NCI-H1092 (cell line): ENCODE measurements around the gene GMDS.
A peak's percentile ranks its signal among the peaks of the same experiment; 100 is the strongest.
"Not testable (repeated sequence)": the region's sequence is repeated elsewhere in the genome, so short reads cannot be mapped to it uniquely, and the experiment has no call there.

Experiments used
- DNase-seq: peaks from one replicate; lab custom pipeline; 2025; lab: John Stamatoyannopoulos, UW

The GMDS gene

DNA sequence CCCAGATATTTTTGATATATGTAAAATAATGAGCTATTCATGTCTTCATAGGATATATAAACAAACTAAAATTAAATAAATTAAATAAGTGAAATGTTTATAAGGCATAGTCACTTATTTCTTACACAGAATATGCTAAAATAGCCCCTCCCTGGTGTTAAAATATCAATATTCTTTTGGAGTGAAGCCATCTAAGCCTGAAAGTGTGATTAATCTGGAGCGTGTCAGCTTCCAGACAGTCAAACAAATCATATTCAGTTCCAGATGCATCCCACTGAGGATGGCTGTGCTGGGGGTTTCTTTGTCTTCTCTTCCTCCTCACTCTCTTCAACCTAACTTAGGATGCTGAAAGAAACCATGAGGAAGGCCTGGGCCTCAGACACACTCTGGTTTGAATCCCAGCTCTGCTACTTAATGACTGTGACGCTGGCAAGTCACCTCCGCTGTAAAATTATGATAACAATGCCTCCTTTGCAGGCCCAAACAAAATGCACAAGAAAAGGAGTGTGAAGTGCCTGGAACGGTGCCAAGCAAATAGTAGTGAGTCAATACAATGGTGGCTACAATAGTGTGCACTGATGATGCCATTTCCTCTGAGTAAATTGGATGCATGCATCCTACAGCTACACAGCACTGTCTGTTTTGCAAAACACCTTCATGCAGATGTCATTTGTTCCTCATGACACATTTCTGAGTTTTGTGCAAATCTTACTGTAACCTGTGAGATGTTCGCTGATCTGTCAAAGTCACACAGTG, 474.3 kb downstream of the GMDS start:
- DNase-seq = peak; percentile 4

DNA sequence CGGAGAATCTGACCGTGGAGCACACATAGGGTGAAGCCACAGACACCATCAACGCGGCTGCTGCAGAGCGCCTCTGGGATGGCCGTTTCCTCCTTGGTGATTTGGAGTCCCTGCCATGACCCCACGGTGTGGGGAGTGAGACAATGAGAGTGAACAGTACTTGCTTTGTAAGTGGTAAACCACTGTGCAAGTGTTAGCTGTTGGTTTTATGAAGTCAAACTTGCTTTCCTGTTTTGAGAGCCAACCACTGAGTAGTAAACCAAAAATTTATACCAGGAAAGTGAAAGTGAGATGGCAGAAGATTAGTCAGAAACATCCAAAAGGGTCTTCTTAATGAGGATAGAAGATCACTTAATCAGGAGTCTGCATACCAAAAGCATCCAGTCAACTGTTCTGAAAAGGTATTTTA, 475.0 kb downstream of the GMDS start:
- DNase-seq = no peak

DNA sequence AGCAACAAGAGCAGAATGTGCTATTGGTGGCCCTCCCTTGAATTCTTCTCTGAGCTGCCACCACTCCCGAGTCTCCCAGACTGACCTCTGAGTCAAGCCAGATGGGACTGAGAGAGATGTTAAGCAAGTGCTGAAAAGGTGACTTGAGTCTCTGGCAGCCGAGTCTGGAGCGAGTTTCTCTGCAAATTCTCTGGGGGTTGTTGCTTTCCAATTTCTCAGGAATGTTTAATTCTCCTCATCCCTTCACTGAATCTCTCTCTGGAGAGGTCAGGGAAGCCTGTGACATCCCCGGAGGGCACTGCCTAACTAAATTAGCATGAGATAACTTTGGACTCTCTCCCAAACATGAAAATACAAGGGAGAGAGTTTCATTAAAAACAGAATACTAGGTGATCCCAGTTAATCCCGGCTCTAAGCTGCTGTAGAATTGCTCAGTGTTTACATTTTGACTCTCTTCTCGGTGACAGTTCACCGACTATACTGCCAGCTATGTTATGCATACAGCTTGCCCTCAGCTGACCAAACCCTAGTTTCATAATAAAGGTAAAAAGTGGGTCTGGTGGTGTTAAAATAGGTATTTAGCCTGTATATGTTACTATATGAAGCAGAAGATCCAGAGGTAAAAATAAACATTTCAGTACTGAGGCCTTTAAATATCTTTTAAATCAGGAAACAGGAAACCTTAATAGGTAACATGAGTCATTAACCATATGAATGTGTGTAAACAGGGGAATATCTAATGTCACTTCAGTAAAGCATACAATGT, 477.7 kb downstream of the GMDS start:
- no peak for DNase-seq

DNA sequence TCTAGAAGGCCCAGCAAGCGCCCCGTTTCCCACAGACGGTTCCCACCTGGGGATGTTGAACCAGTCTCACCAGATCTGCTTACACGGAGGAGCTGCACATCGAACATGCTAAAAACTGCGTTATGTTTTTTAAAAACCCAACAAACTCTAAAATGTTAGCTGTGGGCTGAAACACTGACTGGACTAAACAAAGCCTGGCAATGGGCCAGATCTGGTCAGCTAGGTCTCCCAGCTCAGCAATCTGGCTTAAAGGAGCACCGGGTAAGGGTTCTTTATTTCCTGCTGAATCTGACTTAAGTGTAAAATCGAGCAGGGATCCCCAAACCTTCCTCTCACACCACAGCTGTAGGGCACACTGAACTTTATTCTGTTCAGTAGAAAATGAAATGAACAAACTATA, 478.8 kb downstream of the GMDS start:
- no peak for DNase-seq

DNA sequence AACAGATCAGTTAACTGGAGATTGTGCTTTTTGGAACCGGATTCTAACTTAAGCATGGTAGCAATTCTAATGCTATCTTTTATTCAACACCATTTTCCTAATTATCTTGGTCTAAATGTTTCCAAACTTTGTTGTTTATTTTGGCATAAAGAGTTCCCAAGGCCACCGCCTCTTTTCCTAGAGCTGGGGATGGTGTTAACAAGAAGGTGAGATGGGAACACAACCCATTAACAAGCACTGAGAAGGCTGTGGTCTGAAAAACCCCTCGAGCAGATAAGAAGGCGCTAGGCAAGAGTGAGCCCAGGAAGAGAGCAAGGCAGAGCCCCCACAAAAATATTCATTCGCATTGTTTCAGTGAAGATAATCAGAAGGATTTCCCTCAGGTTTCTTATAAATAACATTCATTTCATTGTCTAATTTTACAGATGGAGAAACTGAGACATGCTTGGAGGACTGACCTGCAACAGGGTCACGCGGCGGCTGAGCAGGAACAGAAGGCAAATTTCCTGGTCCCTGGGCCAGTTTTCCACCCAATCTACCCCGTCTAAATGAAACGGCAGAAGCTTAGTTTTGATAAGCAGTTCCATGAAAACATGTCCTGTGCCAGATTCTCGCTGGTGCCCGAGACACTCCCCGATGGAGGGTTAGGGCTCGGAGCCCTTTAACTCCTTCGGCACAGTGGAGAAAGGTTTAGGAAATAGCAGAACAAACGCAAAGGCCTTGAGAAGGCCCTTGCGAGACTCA, 480.1 kb downstream of the GMDS start:
- DNase-seq = no peak

DNA sequence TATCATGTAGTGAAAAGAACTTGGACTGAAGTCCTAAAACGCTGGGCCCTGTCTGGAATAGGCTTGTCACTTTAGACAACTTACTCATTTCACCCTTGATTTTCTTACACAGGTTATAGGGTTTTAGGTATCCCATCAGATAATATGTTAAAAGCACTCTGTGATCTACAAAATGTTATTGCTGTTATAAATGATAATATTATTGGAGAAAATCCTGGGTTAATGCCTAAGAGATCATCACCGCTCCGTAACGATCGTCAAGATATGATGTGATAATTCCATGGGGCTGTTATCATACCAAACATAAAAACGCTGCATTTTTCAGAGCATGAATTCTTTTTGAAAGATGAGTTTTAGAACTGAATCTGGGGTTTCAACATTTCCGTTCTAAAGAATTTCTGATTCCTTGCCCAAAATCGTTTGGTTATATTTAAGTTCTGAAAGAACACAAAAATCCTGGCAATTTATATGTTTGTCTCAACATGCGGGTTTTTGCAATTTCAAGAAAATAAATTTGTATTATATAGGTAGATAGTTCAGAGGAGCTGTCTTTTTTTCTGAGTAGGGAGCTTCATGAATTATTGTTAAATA, 480.9 kb downstream of the GMDS start:
- DNase-seq = no peak

DNA sequence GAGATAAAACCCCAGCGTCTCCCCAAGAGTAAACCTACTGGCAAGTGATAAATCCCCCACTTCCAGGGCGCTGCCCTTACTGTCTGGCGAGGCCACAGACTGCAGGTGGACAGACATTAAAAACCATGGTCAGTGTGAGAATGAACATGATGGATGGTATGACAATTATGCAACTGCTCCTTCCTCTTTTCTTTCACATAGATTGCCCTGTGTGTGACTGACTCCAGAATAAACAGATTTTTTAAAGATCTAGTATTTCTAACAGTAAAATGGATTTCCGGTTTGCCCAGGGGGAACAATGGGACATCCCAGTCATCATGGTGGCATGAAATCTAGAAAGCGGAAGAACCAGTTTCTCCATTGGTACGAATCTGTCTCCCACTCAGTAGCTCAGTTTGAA, 482.0 kb downstream of the GMDS start:
- no peak for DNase-seq

DNA sequence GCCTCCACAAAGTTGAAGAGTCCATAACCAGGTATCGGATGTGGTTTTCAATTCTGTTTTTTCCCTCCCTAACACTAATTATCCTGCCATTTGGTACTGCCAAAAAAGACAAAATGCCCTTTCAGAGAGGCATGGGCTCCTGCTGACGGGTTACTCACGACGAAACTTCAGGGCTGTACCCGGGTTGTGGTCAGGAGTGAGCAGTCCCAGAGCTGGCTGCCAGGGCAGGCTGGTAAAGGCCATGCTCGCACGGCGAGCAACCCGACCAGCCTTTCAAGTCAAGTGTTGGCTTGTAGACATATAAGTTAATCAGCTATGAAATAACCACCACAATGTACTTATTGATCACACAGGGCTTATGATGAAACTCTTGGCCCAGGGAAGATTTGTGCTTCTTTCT, 483.2 kb downstream of the GMDS start:
- no peak for DNase-seq

DNA sequence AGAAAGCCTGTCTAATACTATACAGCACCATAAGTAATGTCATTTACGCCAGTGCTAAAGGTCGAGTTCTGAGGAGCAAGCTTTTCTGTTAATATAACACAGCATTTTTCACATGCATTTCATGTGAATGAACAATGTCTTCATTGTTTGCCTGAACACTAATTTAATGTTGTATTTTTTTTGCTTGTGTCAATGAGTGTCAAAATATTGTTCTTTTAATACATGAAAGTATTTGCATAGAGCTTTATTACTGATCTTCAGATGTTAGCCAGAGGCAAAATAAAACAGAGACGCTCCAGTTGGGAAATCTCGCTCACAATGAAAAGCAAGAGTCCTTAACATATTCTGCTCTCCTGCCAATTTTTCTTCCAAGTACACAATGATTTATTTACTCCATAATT, 483.9 kb downstream of the GMDS start:
- peak; percentile 4 for DNase-seq

DNA sequence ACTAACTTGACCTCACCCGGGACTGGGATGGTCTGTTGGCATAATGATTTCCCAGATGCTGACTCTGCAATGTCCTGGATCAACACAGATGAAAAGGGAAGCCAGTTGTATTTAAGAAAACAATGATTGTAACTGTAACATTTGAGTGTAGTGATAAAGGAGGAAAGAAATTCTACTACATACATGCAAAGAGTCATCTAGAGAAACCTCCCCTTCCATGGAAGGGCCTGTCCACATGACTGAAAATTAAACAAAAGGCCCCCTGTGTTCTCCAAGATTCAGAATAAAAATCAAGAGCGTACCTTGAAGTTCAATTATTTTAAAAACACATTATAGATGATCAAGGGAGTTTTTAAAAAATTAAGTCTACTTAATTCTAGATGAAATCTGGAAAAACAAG, 484.5 kb downstream of the GMDS start:
- DNase-seq = no peak

DNA sequence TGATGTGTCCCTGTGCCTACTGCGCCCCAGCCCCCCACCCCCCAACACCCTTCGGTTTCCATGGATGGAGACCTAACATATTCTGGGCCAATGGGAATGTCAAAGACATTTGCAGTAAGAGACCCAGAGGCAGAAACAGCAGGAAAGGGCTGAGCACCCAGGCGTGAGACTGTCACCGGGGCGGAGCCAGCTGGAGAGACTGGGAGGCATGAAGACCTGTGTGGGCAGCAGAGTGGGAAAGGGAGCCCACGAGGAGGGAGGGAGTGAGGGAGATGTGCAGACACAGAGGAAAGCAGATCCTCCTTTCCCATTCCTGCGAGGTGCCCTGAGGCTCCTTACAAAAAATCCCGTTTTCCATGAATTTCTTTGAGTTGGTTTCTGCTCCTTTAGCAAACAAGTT, 485.5 kb downstream of the GMDS start:
- no peak for DNase-seq

DNA sequence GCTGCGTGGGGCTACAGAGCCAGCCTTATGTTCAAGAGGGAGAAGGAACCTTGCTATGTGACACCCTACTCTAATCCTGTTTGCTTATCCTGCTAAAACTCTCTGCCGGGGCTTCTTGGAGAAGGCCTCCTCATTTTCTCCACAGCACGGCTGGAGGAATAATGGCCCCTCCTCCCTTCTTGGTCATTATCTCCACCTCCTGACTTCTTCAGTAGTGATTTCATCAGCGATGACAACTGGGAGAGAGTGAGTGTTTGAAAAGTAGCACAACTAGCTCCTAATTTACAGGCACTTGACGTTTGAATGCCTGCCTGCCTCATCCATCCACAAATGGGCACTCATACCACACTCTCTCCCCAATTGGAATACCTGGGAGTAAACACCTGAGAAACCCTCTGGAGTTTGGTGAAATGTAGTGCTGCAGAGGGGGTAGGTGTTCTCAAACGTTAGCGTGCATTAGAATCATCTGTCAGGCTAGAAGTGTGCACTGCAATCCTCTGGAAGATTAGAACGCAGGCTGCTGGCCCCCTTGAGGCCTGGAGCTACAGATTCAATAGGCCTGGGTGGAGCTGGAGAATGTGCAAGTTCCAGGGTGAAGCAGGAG, 487.2 kb downstream of the GMDS start:
- no peak for DNase-seq

DNA sequence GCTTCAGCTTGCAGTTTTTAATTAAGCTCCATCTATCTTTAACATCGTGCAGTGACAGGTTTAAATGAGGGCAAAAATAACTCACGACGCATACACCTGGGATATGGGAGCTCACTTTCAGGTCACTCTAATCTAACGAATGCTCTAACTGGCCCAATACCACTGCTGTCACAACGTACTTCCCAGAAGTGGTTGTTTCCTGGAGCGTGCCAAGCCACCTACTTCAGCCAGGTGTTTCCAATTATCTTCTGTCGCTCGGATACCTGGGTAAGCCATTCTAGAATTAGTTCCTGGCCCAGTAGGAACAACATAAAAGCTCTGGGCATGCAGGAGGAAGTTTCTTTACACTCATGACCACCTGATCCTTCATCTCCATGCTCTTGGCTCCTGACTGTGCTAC, 488.3 kb downstream of the GMDS start:
- DNase-seq = no peak

DNA sequence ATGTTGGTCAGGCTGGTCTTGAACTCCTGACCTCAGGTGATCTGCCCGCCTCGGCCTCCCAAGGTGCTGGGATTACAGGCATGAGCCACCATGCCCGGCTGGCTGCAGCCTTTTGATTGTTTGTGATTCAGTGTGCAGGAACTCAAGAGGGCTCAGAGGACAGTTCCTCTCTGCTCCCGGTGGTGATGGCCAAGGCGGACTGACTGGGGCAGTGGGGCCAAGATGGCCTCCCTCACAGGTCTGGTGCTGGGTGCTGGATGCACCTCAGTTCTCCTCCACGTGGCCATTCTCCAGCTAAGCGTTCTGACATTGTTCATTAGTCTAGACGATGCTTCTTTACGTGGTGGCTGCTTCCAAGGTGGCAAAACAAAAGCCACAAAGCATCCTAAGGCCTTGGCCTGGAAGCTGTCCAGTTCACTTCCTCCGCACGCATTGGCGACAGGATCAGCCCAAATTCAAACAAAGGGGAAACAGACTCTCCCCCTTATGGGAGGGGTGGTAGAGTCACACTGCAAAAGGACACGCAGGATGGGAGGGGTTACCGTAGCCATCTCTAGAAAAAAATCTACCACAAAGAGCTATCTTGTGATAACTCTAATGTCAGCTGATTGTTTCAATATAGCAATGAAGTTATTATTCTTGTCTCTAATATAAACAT, 488.8 kb downstream of the GMDS start:
- DNase-seq = no peak

DNA sequence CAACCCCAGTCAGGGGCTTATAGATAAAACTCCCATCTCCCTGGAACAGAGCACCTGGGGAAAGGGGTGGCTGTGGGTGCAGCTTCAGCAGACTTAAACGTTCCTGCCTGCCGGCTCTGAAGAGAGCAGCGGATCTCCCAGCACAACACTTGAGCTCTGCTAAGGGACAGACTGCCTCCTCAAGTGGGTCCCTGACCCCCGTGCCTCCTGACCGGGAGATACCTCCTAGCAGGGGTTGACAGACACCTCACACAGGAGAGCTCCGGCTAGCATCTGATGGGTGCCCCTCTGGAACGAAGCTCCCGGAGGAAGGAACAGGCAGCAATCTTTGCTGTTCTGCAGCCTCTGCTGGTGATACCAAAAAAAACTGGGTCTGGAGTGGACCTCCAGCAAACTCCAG, 494.3 kb downstream of the GMDS start:
- DNase-seq = not testable (repeated sequence)

DNA sequence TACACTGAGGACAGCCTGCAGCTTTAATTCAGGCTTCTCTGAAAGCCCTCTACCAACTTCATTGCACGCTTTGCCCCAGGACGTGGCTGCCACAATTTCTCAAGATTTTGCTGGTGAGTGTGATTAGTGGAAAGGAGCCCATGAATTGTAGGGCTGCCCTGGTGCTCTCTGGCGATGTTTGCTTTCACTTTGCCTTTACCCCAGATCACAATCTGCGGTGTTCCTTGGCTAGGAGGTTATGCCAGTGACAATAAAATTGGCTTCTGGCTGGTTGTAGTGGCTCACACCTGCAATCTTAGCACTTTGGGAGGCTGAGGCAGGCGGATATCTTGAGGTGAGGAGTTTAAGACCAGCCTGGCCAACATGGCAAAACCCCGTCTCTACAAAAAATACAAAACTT, 496.4 kb downstream of the GMDS start:
- DNase-seq = no peak

DNA sequence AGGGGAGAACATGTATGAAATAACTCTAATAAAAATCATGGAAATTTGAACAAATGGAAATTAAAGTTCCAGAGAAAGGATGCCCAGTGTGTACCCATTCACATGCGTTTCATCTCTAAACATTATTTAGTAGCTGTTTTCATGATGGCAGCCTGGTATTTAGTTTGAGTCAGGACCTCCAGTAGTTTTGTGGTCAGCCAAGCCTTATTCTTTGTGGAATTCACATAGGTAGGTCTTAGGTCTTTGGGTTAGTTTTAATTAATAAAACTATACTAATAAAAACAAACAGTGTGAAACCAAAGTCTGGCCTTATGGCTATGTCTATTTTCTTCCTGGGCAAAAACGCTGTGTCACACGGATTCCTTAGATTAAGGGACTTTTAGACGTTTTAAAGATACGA, 497.9 kb downstream of the GMDS start:
- DNase-seq = no peak

DNA sequence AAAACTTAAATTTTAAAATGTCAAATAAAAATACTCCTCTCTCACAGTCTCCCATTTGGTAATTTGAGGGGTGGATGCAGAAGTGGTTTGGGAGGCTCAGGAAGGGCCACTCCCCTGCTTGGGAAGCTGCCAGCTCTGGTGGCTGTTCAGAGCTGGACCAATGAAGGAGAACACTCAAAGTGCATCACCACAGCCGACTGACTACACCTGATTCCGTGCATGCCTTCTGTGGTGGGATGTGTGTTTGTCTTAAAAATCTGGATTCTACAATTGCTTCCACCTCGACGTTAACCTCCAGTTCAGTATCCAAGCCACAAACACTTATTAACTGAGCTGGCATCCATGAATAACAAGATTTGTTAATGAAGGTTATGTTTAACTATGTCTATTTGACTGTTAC, 498.4 kb downstream of the GMDS start:
- DNase-seq = no peak

DNA sequence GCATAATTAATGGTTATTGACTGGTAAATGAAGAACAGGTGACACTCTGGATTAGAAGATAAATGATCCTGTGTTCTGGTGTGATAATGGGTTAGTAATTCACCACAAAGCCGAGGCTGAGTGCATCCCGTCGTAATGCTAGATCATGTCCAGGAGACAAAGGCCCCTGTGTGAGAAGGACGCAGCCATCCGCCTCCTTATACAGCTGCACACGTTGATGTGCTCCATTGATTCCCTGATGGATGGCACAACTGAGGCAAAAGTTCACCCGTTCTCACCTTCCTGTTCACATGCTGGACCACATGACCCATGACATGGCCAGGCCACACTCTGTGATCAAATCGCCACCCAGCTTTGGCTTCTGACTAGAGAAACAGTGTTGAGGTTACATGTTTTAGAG, 499.6 kb downstream of the GMDS start:
- DNase-seq = no peak

DNA sequence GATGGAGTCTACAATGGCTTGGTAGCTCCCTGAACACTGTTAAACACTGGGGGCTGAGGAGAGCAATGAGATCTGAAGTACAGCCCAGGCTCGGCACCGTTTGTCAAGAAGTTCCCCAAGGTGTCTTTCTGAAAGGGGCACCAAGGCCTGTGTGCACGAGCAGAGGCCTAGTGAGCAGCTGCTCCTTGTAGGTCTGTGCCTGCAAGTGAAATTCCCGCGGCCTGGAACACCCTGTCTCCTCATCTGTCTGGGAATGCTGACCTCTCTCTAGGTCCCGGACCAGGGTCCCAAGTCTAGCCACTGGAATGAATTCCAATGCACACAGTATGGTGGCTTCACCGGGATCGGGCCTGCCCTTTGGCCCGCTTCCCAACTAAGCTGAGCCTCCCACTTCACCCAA, 500.9 kb downstream of the GMDS start:
- no peak for DNase-seq

DNA sequence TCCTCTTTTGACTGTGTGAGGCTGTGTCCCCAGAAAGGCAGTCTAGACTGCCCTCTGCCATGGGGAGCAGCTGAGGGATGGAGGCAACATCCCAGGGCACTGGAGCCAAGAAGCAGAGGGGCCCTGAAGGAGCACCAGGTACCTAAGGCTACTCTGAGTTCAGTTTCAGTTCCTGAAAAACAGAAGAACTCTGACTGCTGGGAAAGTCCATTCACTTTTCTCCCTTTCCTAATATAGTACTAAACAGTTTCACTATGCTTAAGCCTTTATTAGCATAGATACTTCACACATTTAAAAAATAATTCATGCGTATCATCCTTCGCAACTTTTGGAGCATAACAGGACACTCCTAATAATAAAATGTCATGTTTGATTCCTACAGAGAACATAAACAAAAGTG, 505.7 kb downstream of the GMDS start:
- DNase-seq = no peak

DNA sequence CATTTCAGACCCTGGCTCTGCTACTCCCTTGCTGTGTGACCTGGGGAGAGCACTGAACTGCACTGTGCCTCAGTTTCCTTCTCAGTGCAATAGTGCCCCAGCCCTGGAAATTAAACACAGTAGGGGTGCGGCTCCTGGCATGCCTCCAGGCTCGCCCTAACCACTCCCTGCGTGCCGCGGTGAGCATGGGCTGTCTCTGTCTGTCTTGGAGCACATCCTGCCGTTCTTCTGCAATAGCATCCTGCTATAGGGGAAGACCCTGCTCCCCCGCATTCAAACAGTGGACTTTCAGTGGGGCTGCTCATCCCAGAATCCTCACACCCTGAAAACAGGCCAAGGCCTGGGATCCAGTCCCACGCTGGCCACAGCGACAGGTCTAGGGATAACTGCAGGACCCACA, 506.2 kb downstream of the GMDS start:
- no peak for DNase-seq
